Panc1 (cell line): Measurements from ENCODE around the gene SUFU. TPM values are rescaled to one million over a fixed set of nuclear protein-coding genes. Genes with fewer than 3 reads are reported as not detected.

Experiments used
- ATAC-seq: fragments of 200-7000 bp; cut with Tn5 transposase; 2 replicates; pipeline ENCODE4 v1.9.1; 2020; ENCODE audit warnings: mild to moderate bottlenecking, moderate library complexity
- BruUV-seq: library from RNA; stranded (reverse); fragments of 400-500 nt; replicated peaks from 2 replicates; lab custom pipeline; 2021; lab: Mats Ljungman, UMichigan
- CTCF ChIA-PET: fragments of 300-600 bp; sonication (Branson Sonifier 250); formaldehyde crosslinking; loops from one replicate; lab custom pipeline; 2022; ENCODE audit warnings: antibody characterized with exemption; lab: Charles Lee
- POLR2A ChIA-PET: fragments of 300-600 bp; sonication (Branson Sonifier 250); formaldehyde crosslinking; loops from one replicate; lab custom pipeline; 2022; ENCODE audit warnings: antibody characterized with exemption; lab: Charles Lee
- DNase-seq: peaks from one replicate; pipeline ENCODE4 v3.0.0-alpha.2; 2010; ENCODE audit warnings: low read depth, low spot score
- H3K27ac ChIP-seq: 2 replicates; pipeline ENCODE4 v1.5.1; 2011; ENCODE audit warnings: mild to moderate bottlenecking, low read length, inconsistent platforms
- H3K27me3 ChIP-seq: fragments of 200-500 bp; sonication (Bioruptor generic); 2 replicates; pipeline ENCODE4 v1.6.0; 2014; ENCODE audit warnings: low read length, inconsistent platforms; ENCODE audit not compliant: control insufficient read depth, insufficient read depth
- H3K36me3 ChIP-seq: fragments of 200-500 bp; sonication (Bioruptor generic); 2 replicates; pipeline ENCODE4 v1.5.1; 2014; ENCODE audit warnings: inconsistent platforms, mild to moderate bottlenecking, low read length, moderate library complexity; ENCODE audit not compliant: control insufficient read depth, insufficient read depth
- H3K4me1 ChIP-seq: 2 replicates; pipeline ENCODE4 v1.5.1; 2011; ENCODE audit warnings: inconsistent platforms, mild to moderate bottlenecking, low read length, moderate library complexity; ENCODE audit not compliant: control insufficient read depth, insufficient read depth
- H3K4me3 ChIP-seq, 2 experiments: 2 replicates each; pipeline ENCODE4 v1.5.1; 2011 to 2012; ENCODE audit warnings: low read depth in 2 of 2, low read length in 2 of 2, mild to moderate bottlenecking in 2 of 2, inconsistent platforms in 1 of 2, moderate library complexity in 1 of 2
- H3K9me3 ChIP-seq: fragments of 200-500 bp; sonication (Bioruptor generic); 2 replicates; pipeline ENCODE4 v1.5.1; 2014; ENCODE audit warnings: low read depth, mild to moderate bottlenecking, inconsistent platforms, low read length, moderate library complexity; ENCODE audit not compliant: control insufficient read depth, insufficient read depth
- POLR2AphosphoS5 ChIP-seq: IDR thresholded peaks from 2 replicates; pipeline ENCODE4 v1.6.1; 2012; ENCODE audit warnings: mild to moderate bottlenecking, low read depth, low read length, moderate library complexity
- SIN3A ChIP-seq: IDR thresholded peaks from 2 replicates; pipeline ENCODE4 v1.6.1; 2012; ENCODE audit warnings: low read depth, mild to moderate bottlenecking, low read length, moderate library complexity, borderline replicate concordance; ENCODE audit not compliant: insufficient read depth
- TCF7L2 ChIP-seq: IDR thresholded peaks from 2 replicates; pipeline ENCODE4 v1.6.1; 2011; ENCODE audit warnings: mild to moderate bottlenecking, low read depth, low read length, inconsistent platforms
- in situ Hi-C: cut with HindIII; loops from 2 replicates; pipeline ENCODE4 v1.10.0; 2016; ENCODE audit warnings: low sequenced_read_pairs, low pct_unique_long_range_greater_than_20kb
- intact Hi-C: fragments of 100-400 bp; cut with micrococcal nuclease; formaldehyde crosslinking; loops from one replicate; pipeline ENCODE4 v1.10.0; 2022; ENCODE audit not compliant: unreplicated experiment
- total RNA-seq: library from RNA; stranded (reverse); gene quantifications from one replicate; pipeline ENCODE4 v1.2.1, GENCODE V29; 2021; ENCODE audit not compliant: unreplicated experiment
- TF ChIP-seq, protein P1 (sequence below), 2 experiments: IDR thresholded peaks; 2 replicates each; pipeline ENCODE4 v1.6.1; 2011 to 2012; ENCODE audit warnings: low read depth in 2 of 2, control low read depth in 1 of 2, low read length in 1 of 2, mild to moderate bottlenecking in 1 of 2, moderate library complexity in 1 of 2; ENCODE audit not compliant: insufficient read depth in 1 of 2
- TF ChIP-seq, protein P2 (sequence below): fragments of 450-650 bp; IDR thresholded peaks from 2 replicates; pipeline ENCODE4 v1.5.1; 2017; ENCODE audit warnings: mild to moderate bottlenecking

SUFU gene
- total RNA-seq, 1 experiment from 2014 or later: 9.5 TPM

DNA sequence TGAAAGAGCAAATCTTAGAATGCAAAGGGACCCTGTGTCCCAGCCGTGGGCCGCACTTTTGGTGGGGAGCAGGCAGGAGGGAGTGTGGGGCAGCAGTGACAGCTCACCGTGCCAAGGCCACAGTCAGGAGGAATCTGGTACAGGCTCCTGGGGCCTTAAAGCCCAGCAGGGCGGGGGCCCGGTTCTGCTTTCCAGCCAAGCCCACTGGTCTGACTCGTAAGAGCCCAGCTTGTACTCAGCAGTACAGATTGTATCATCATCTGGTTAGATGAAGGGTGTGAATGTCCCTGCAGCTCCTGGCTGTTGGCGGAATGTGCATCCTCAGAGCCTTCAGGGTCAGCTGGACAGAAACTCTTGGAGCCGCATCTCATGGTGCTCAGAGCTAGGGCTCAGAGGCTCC, 110.0 kb downstream of the SUFU start:
- DNase-seq: no peak
- ChIA-PET CTCF (no interaction called here), POLR2A (no interaction called here)
- in situ Hi-C loops (no loop called here), intact Hi-C loops (no loop called here)
- Histone ChIP-seq H3K4me1 (no peaks in the 10 kb centered on the region; the same call in 1 of the 2 replicates), H3K27ac (no peak overlapping the region), H3K27me3 (no peaks in the 10 kb centered on the region), H3K36me3 (no peaks in the 10 kb centered on the region), H3K9me3 (no peaks in the 10 kb centered on the region), H3K4me3 (no peak overlapping the region)
- no peak for ATAC-seq
- TF ChIP-seq POLR2AphosphoS5 (no peak), SIN3A (no peak), TCF7L2 (no peak)
- TF ChIP-seq, protein P1, sequence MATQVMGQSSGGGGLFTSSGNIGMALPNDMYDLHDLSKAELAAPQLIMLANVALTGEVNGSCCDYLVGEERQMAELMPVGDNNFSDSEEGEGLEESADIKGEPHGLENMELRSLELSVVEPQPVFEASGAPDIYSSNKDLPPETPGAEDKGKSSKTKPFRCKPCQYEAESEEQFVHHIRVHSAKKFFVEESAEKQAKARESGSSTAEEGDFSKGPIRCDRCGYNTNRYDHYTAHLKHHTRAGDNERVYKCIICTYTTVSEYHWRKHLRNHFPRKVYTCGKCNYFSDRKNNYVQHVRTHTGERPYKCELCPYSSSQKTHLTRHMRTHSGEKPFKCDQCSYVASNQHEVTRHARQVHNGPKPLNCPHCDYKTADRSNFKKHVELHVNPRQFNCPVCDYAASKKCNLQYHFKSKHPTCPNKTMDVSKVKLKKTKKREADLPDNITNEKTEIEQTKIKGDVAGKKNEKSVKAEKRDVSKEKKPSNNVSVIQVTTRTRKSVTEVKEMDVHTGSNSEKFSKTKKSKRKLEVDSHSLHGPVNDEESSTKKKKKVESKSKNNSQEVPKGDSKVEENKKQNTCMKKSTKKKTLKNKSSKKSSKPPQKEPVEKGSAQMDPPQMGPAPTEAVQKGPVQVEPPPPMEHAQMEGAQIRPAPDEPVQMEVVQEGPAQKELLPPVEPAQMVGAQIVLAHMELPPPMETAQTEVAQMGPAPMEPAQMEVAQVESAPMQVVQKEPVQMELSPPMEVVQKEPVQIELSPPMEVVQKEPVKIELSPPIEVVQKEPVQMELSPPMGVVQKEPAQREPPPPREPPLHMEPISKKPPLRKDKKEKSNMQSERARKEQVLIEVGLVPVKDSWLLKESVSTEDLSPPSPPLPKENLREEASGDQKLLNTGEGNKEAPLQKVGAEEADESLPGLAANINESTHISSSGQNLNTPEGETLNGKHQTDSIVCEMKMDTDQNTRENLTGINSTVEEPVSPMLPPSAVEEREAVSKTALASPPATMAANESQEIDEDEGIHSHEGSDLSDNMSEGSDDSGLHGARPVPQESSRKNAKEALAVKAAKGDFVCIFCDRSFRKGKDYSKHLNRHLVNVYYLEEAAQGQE (IDR thresholded peaks at IDR 0.05; ENCODE audit: insufficient read depth in 1 of 2, low read depth in 2 of 2, low read length in 1 of 2): no peak
- TF ChIP-seq, protein P2, sequence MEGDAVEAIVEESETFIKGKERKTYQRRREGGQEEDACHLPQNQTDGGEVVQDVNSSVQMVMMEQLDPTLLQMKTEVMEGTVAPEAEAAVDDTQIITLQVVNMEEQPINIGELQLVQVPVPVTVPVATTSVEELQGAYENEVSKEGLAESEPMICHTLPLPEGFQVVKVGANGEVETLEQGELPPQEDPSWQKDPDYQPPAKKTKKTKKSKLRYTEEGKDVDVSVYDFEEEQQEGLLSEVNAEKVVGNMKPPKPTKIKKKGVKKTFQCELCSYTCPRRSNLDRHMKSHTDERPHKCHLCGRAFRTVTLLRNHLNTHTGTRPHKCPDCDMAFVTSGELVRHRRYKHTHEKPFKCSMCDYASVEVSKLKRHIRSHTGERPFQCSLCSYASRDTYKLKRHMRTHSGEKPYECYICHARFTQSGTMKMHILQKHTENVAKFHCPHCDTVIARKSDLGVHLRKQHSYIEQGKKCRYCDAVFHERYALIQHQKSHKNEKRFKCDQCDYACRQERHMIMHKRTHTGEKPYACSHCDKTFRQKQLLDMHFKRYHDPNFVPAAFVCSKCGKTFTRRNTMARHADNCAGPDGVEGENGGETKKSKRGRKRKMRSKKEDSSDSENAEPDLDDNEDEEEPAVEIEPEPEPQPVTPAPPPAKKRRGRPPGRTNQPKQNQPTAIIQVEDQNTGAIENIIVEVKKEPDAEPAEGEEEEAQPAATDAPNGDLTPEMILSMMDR: no peak
- no TSS peak for BruUV-seq

DNA sequence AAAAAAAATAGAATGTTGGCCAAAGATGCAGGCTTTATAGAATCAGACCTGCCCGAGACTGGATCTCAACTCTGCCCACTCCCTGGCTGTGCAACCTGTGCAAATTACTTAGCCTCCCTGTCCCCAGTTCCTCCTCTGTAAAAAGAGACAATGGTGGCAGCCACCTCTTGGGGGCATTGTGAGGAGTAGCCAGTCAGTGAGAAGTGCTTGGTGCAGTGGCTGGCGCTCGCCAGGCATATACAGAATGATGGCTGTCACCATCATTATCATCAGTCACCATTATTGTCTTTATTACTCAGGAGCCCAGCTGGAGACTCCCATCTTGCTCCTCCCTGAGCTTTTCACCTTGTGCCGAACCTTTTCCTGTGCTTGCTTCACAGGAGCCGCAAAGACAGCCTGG, 111.1 kb downstream of the SUFU start:
- H3K4me3 ChIP-seq: no peak overlapping the region
- no peak overlapping the region for H3K27ac ChIP-seq
- no peaks in the 10 kb centered on the region for H3K27me3 ChIP-seq
- TF ChIP-seq, protein P1 (IDR thresholded peaks at IDR 0.05; ENCODE audit: insufficient read depth in 1 of 2, low read depth in 2 of 2, low read length in 1 of 2): no peak
- TF ChIP-seq POLR2AphosphoS5 (no peak), SIN3A (no peak), TCF7L2 (no peak)
- TF ChIP-seq, protein P2: no peak
- ChIA-PET POLR2A (no interaction called here), CTCF (interaction anchor here (0.8 kb wide), 1 partner anchor 9 kb away, joined by 4 read pairs; no protein-coding TSS in a partner anchor)
- BruUV-seq: no TSS peak
- DNase-seq: no peak
- H3K36me3 ChIP-seq: no peaks in the 10 kb centered on the region
- intact Hi-C loops: no loop called here
- H3K9me3 ChIP-seq: no peaks in the 10 kb centered on the region
- no peak for ATAC-seq
- in situ Hi-C loops: no loop called here
- no peaks in the 10 kb centered on the region; the same call in 1 of the 2 replicates for H3K4me1 ChIP-seq
